Measurements from ENCODE around the gene CFAP46.

- TF ChIP-seq CTCF (conservative IDR thresholded peaks at IDR 0.05; ENCODE audit: low read length) (no peak), EZH2phosphoT487 (IDR thresholded peaks at IDR 0.05; ENCODE audit: borderline replicate concordance, low read depth, low read length) (no peak)
Observed at GRCh38 chr10:132839061-132839460, 103.3 kb downstream of the CFAP46 start.
